ENCODE data around the gene CEMIP. TPM values are rescaled to one million over a fixed set of nuclear protein-coding genes. Genes with fewer than 3 reads are reported as not detected.

The CEMIP gene
- total RNA-seq, 1 experiment from 2014 or later, result 0.61 TPM

GRCh38 chr15:80931721-80932512 lies 152.7 kb downstream of the CEMIP start:
- ChIA-PET CTCF (no interaction called here), POLR2A (ENCODE audit: unreplicated experiment) (no interaction called here)
- no peaks in the 10 kb centered on the region for H3F3A ChIP-seq (ENCODE audit: insufficient read depth, low read depth)
- H2AFZ ChIP-seq, result no peak overlapping the region
- BruUV-seq (replicated peaks), result no TSS peak
- intact Hi-C loops (cut with micrococcal nuclease; ENCODE audit: unreplicated experiment), result no loop called here
- H3K4me2 ChIP-seq, result no peak overlapping the region
- H3K9me2 ChIP-seq (ENCODE audit: insufficient read depth), result no peaks in the 10 kb centered on the region
- H3K27ac ChIP-seq, result no peak overlapping the region
- H3K9me3 ChIP-seq (ENCODE audit: insufficient read depth, low read depth), result no peaks in the 10 kb centered on the region
- no peaks in the 10 kb centered on the region for H3K36me3 ChIP-seq (ENCODE audit: low read depth)
- H3K79me2 ChIP-seq (ENCODE audit: low read depth), result no peaks in the 10 kb centered on the region
- no peak for DNase-seq
- H3K4me1 ChIP-seq (replicated peaks; ENCODE audit: insufficient read depth), result peaks cover 7% of the 10 kb centered on the region; the same call in 1 of the 2 replicates
- TF ChIP-seq, protein P1, sequence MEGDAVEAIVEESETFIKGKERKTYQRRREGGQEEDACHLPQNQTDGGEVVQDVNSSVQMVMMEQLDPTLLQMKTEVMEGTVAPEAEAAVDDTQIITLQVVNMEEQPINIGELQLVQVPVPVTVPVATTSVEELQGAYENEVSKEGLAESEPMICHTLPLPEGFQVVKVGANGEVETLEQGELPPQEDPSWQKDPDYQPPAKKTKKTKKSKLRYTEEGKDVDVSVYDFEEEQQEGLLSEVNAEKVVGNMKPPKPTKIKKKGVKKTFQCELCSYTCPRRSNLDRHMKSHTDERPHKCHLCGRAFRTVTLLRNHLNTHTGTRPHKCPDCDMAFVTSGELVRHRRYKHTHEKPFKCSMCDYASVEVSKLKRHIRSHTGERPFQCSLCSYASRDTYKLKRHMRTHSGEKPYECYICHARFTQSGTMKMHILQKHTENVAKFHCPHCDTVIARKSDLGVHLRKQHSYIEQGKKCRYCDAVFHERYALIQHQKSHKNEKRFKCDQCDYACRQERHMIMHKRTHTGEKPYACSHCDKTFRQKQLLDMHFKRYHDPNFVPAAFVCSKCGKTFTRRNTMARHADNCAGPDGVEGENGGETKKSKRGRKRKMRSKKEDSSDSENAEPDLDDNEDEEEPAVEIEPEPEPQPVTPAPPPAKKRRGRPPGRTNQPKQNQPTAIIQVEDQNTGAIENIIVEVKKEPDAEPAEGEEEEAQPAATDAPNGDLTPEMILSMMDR (conservative IDR thresholded peaks at IDR 0.05), result no peak
- TF ChIP-seq EZH2 (IDR thresholded peaks at IDR 0.05; ENCODE audit: low read depth), result no peak
- no peaks in the 10 kb centered on the region for H4K20me1 ChIP-seq (ENCODE audit: insufficient read depth)
- H3K4me3 ChIP-seq, result no peak overlapping the region
- H3K27me3 ChIP-seq (ENCODE audit: insufficient read depth, low read depth), result no peaks in the 10 kb centered on the region

GRCh38 chr15:80932513-80932815 lies 153.3 kb downstream of the CEMIP start:
- ChIA-PET CTCF (no interaction called here), POLR2A (ENCODE audit: unreplicated experiment) (no interaction called here)
- Histone ChIP-seq H3K4me1 (replicated peaks; ENCODE audit: insufficient read depth) (peaks cover 7% of the 10 kb centered on the region; the same call in 1 of the 2 replicates), H3K9me2 (ENCODE audit: insufficient read depth) (no peaks in the 10 kb centered on the region), H3F3A (ENCODE audit: insufficient read depth, low read depth) (no peaks in the 10 kb centered on the region), H3K9me3 (ENCODE audit: insufficient read depth, low read depth) (no peaks in the 10 kb centered on the region), H3K36me3 (ENCODE audit: low read depth) (no peaks in the 10 kb centered on the region), H2AFZ (no peak overlapping the region), H3K27me3 (ENCODE audit: insufficient read depth, low read depth) (no peaks in the 10 kb centered on the region), H3K4me2 (no peak overlapping the region), H3K27ac (no peak overlapping the region), H3K79me2 (ENCODE audit: low read depth) (no peaks in the 10 kb centered on the region), H4K20me1 (ENCODE audit: insufficient read depth) (no peaks in the 10 kb centered on the region), H3K4me3 (no peak overlapping the region)
- no peak for DNase-seq
- intact Hi-C loops (cut with micrococcal nuclease; ENCODE audit: unreplicated experiment), result no loop called here
- TF ChIP-seq, protein P1 (conservative IDR thresholded peaks at IDR 0.05), result no peak
- no peak for TF ChIP-seq EZH2 (IDR thresholded peaks at IDR 0.05; ENCODE audit: low read depth)
- BruUV-seq (replicated peaks), result no TSS peak

GRCh38 chr15:80932989-80933388 lies 153.8 kb downstream of the CEMIP start:
- no peak overlapping the region for H3K4me3 ChIP-seq
- intact Hi-C loops (cut with micrococcal nuclease; ENCODE audit: unreplicated experiment), result no loop called here
- peaks cover 7% of the 10 kb centered on the region; the same call in 1 of the 2 replicates for H3K4me1 ChIP-seq (replicated peaks; ENCODE audit: insufficient read depth)
- H3K27ac ChIP-seq, result no peak overlapping the region
- H3F3A ChIP-seq (ENCODE audit: insufficient read depth, low read depth), result no peaks in the 10 kb centered on the region
- ChIA-PET CTCF (no interaction called here), POLR2A (ENCODE audit: unreplicated experiment) (no interaction called here)
- H2AFZ ChIP-seq, result no peak overlapping the region
- no peak for DNase-seq
- BruUV-seq (replicated peaks), result no TSS peak
- TF ChIP-seq EZH2 (IDR thresholded peaks at IDR 0.05; ENCODE audit: low read depth), result no peak
- TF ChIP-seq, protein P1 (conservative IDR thresholded peaks at IDR 0.05), result no peak
- H3K9me2 ChIP-seq (ENCODE audit: insufficient read depth), result no peaks in the 10 kb centered on the region
- H3K36me3 ChIP-seq (ENCODE audit: low read depth), result no peaks in the 10 kb centered on the region
- H3K27me3 ChIP-seq (ENCODE audit: insufficient read depth, low read depth), result no peaks in the 10 kb centered on the region
- no peaks in the 10 kb centered on the region for H3K79me2 ChIP-seq (ENCODE audit: low read depth)
- no peak overlapping the region for H3K4me2 ChIP-seq
- no peaks in the 10 kb centered on the region for H4K20me1 ChIP-seq (ENCODE audit: insufficient read depth)
- no peaks in the 10 kb centered on the region for H3K9me3 ChIP-seq (ENCODE audit: insufficient read depth, low read depth)
